NCI-H2107 (cell line): ENCODE data around the gene COCH.
A peak's percentile ranks its signal among the peaks of the same experiment; 100 is the strongest.

Experiments used
- DNase-seq: peaks from one replicate; lab custom pipeline; 2025; lab: John Stamatoyannopoulos, UW

Gene COCH

GRCh38 chr14:30874120-30874998 lies at the start of gene COCH:
Gene COCH, plus strand, starts transcription at chr14:30874559. Its CDS starts 380 bp downstream, at chr14:30874939.
- peak; percentile 46 for DNase-seq

- DNase-seq = no peak
Measured at GRCh38 chr14:30826070-30826469, 48.3 kb upstream of the COCH start.

DNA sequence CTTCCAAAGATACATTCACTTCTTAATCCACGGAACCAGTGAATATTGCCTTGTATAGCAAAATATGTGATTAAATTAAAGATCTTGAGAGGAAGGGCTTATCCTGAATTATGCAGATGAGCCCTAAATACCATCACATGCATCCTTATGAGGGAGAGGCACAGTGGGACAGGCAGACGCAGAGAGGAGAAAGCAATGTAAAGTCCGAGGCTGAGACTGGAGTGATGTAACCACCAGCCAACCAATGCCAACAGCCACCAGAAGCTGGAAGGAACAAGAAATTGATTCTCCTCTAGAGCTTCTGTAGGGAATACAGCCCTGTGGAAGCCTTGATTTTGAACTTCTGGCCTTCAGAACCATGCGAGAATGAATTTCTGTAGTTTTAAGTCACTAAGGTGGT lies 44.5 kb upstream of the COCH start:
- no peak for DNase-seq

DNA sequence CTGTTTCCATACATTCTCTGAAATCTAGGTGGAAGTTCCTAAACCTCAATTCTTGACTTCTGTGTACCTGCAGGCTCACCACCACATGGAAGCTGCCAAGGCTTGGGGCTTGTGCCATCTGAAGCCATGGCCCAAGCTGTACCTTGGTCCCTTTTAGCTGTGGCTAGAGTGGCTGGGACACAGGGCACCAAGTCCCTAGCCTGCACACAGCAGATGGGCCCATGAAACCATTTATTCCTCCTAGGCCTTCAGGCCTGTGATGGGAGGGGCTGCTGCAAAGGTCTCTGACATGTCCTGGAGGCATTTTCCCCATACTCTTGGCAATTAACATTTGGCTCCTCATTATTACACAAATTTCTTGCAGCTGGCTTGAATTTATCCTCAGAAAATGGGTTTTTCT lies 40.0 kb upstream of the COCH start:
- DNase-seq = no peak

GRCh38 chr14:30838351-30838750 lies 36.0 kb upstream of the COCH start:
- no peak for DNase-seq

GRCh38 chr14:30840086-30840779 lies 34.1 kb upstream of the COCH start:
- DNase-seq = no peak

DNA sequence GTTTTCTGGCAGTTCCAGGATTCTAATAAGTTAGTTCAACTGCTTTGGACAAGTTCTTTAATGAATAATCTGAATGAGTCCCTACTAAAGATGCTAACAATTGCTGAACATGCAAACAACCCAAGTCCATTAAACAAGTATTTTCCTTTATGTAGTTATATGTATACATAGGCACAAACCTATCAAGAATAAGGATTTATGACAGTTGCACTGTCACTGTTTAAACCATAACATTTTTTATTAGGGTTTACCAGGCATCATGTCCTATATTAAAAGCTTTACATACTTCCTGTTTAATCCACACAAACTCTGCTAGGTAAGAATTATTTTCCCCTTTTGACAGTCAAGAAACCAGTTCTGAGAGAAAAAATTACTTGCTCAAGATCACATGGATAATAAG lies 31.9 kb upstream of the COCH start:
- no peak for DNase-seq

- DNase-seq = no peak
Measured at GRCh38 chr14:30848449-30849240, 25.7 kb upstream of the COCH start.

- no peak for DNase-seq
Measured at GRCh38 chr14:30849354-30849753, 25.0 kb upstream of the COCH start.

DNA sequence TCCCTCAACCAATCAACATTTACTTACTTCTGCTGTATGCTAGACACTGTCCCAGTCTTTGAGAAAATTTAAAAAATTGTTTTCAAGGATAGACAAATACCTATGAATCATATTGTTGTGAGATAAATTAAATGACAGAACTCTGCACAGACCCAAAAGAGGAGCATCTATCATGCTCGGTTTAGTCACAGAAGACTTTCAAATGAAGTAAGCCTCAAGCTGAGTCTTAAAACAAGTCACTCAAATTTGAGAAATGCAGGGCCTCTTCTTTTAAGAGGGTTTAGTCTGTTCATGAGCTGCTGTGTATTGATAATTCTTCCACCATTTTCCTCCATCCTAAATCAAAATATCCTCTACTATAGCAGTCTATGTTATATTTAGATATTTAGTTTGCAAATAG lies 24.4 kb upstream of the COCH start:
- no peak for DNase-seq

DNA sequence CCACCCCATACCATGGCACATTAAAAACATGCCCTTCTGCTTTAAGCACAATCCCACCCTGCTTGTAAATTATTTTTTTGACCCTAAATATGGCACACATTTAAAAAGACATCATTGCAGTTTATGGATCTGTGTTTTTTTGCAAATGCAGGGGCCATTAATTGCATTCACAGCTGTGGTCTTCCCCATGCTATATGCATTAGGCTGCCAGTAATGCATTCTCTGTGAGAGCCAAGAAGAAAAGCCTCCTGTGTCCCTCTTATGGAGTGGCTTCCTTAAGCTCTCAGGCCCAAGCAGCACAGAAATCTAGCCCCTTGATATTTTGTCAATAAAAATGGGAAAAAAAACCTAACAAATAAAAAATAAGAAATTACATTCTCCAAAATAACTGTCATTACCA lies 20.4 kb upstream of the COCH start:
- DNase-seq = no peak

DNA sequence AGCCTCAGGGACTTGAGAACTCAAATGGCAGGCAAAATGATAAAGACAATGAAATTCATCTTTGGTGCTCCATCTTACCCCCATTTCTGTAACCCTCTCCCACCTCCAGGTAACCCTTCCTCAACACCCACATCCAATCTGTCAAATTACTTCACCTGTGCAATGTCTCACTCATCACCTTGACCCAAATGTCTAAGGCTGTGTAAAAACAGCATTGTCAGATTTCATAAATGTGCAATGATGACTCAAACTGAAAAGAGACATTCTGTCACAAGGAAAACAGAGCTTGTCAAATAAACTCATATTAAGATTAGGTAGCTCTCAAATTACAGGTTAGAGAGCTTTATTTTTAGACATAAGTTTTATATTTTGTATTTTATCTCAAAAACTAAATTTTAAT lies 19.9 kb upstream of the COCH start:
- DNase-seq = no peak

GRCh38 chr14:30855345-30856037 lies 18.9 kb upstream of the COCH start:
- no peak for DNase-seq

GRCh38 chr14:30861200-30861599 lies 13.2 kb upstream of the COCH start:
- no peak for DNase-seq

DNA sequence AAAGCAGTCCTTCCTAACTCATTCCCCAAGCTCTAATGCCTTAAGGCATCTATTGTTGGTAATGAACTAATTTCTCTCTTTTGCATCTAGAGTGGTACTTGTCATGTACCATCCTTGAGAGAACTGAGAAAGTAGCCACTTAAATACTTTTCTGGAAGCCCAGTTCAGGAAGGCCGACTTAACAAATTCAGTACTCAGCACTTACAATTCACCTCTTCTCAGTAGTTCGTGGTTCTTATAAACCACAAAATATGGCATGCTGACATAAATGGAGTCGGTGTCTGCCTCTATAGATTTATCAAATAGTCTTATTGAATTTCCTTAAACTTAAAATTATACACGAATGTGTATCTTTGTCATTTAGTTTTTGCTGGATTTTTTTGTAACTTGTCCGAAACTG lies 9.4 kb upstream of the COCH start:
- no peak for DNase-seq

- DNase-seq = no peak
Measured at GRCh38 chr14:30868736-30869135, 5.6 kb upstream of the COCH start.

DNA sequence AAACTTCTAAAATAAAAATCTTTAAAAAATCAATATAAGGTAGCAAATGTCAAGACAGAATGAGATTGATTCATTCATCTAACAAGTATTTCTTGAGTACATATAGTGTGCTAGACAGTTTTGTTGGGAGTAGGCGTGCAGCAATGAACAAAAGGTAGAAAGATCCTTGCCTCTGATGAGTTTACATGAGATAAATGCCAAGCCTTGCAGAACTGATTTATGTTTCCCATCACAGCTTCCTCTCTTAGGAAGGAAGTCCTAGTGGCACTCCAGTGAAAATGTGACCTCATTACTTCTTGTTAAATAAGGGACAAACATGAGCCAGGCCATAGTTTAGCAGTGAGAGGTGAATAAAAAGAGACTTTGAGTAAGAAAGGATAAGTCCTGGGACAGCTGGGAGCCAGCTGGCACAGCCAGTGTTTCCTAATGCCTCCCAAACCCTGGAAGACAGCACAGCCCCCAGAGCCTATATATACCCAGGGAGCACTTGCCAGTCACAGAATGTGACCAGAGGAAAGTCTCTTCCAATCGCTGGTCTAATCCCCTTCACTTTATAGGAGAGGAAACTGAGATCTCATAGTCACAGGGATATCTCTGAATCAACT lies 4.7 kb upstream of the COCH start:
- DNase-seq = no peak

DNA sequence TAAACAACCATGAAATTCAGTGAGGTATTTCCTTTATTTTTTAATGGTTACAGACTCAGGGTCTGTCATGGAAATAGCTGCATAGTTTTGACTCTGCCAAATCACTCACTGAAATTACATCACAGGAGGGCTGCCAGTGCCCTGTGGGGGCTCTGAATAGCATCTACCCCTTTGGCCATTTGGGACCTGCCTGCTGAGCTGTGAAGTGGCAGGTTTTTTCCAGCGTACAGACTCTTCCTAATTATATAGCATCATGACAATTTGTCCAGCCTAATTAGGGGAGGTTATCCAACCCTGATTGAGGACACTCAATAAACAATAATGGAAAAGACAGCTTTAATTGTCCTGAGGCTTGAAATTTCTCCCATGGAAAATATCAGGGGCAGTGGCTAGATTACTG lies 1.8 kb upstream of the COCH start:
- DNase-seq = no peak

DNA sequence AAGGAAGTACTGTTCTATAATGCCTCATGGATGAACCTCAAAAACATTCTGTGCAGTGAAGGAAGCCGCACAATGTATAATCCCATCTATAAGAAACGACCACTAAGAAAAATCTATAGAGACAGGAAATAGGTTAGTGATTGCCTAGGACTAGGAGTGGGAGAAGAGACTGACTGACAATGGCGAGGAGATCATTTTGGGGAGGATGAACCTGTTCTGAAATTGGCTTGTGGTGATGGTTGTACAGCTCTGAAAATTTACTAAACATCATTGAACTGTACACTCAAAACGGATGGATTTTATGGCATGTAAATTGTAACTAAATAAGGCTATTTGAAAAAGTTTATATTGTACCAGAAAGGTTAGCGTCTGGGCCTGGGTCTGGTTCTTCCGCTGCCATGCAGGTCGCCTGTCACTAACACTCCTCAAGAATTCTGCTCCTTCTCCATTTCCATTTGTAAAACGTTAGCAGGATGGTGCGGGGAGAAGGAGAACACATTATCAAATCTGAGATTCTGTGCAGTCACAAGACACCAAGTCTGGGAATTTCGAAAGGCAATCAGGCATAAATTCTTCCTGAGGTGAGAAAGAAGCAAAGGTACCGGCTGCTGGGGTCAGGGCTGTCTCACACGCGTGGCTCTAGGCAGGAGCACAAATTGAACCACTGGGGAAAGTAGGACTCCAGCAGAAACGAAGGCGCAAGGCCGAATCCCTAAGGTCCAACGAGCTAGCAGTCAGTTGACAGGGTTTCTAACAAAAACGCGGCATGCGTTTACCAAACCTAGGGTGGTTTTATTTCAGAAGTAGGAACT lies 845 bp upstream of the COCH start:
- DNase-seq = no peak

GRCh38 chr14:30874999-30875787 lies 834 bp downstream of the COCH start:
- peak; percentile 34 for DNase-seq
